Hepatocyte (in vitro differentiated cells): ENCODE measurements around the gene MED1.

Experiments used
- CTCF ChIP-seq: fragments of 200-600 bp; sonication (generic); IDR thresholded peaks from 2 replicates; pipeline ENCODE4 v1.5.1; 2016; ENCODE audit warnings: antibody characterized with exemption, mild to moderate bottlenecking; ENCODE audit not compliant: poor library complexity
- EZH2 ChIP-seq: fragments of 200-600 bp; sonication (generic); IDR thresholded peaks from 2 replicates; pipeline ENCODE4 v1.6.1; 2016; ENCODE audit warnings: antibody characterized with exemption, mild to moderate bottlenecking, borderline replicate concordance
- EZH2phosphoT487 ChIP-seq: fragments of 200-600 bp; sonication (generic); IDR thresholded peaks from one replicate; pipeline ENCODE4 v1.6.1; 2018; ENCODE audit warnings: antibody characterized with exemption, mild to moderate bottlenecking, low read depth, moderate library complexity; ENCODE audit not compliant: unreplicated experiment, severe bottlenecking

GRCh38 chr17:39401412-39402243 is 49.4 kb downstream of the MED1 start, which contains the start of gene FBXL20:
- TF ChIP-seq EZH2phosphoT487 (no peak), CTCF (no peak), EZH2 (no peak)
